ENCODE results near the gene ACP1.

The ACP1 gene

DNA sequence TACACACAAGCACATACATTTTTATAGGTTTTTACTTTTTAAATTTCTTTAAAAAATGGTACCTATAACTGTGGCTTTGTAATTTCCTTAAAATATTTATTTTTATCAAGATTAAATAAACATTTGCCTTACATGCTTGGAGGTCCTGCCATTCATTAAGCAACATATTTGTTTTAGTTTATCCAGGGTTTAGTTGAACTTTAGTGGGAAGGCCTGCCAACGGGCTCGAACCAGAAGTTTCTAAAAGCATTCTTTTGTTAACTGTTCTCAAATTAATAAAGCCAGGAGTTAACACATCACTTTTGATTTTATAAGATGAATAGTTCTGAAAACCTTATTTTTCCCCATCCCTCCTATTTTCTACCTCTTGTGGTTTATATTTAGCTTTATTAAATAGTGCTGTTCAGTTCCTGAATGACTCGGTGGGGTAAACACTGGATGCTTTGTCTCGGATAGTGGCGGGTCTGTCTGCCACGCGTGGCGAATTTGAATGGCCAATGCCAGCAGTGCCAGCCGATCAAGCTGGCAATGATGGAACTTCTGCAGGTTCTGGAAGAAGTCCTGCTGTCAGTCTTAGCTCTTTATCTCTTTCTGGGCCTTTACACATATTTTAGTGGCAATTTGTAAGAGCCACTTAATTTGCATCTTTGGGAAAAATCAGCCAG, 33.1 kb upstream of the ACP1 start:
- no peak overlapping the region for H3K4me3 ChIP-seq (ENCODE audit: insufficient read depth, low read length, poor library complexity, severe bottlenecking)
- no peak overlapping the region for H2AFZ ChIP-seq (ENCODE audit: low read depth, low read length, severe bottlenecking)
- no peak for TF ChIP-seq EZH2phosphoT487 (conservative IDR thresholded peaks at IDR 0.05; ENCODE audit: low read length)
- TF ChIP-seq, protein P1, sequence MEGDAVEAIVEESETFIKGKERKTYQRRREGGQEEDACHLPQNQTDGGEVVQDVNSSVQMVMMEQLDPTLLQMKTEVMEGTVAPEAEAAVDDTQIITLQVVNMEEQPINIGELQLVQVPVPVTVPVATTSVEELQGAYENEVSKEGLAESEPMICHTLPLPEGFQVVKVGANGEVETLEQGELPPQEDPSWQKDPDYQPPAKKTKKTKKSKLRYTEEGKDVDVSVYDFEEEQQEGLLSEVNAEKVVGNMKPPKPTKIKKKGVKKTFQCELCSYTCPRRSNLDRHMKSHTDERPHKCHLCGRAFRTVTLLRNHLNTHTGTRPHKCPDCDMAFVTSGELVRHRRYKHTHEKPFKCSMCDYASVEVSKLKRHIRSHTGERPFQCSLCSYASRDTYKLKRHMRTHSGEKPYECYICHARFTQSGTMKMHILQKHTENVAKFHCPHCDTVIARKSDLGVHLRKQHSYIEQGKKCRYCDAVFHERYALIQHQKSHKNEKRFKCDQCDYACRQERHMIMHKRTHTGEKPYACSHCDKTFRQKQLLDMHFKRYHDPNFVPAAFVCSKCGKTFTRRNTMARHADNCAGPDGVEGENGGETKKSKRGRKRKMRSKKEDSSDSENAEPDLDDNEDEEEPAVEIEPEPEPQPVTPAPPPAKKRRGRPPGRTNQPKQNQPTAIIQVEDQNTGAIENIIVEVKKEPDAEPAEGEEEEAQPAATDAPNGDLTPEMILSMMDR (IDR thresholded peaks at IDR 0.05; ENCODE audit: insufficient read depth, low read length, poor library complexity, severe bottlenecking) = no peak
- no peaks in the 10 kb centered on the region for H3F3A ChIP-seq (ENCODE audit: insufficient read depth)
- H3K79me2 ChIP-seq (ENCODE audit: insufficient read depth, low read length) = no peaks in the 10 kb centered on the region
- no peaks in the 10 kb centered on the region for H3K9me3 ChIP-seq (ENCODE audit: insufficient read depth, low read length)
- no peaks in the 10 kb centered on the region for H3K9me2 ChIP-seq (replicated peaks; ENCODE audit: insufficient read depth, low read length)
- no peak overlapping the region for H3K4me2 ChIP-seq (ENCODE audit: low read depth, low read length, poor library complexity, severe bottlenecking)
- no peak overlapping the region for H3K9ac ChIP-seq (ENCODE audit: low read length)
- no peaks in the 10 kb centered on the region for H3K36me3 ChIP-seq (ENCODE audit: low read length)
- no peak overlapping the region for H3K27ac ChIP-seq (ENCODE audit: low read depth, low read length)
- H3K27me3 ChIP-seq (ENCODE audit: low read length) = no peaks in the 10 kb centered on the region
- H4K20me1 ChIP-seq (ENCODE audit: low read depth, low read length) = no peaks in the 10 kb centered on the region

GRCh38 chr2:233030-233429, 31.7 kb upstream of the ACP1 start:
- Histone ChIP-seq H3K27me3 (ENCODE audit: low read length) (no peaks in the 10 kb centered on the region), H3K9ac (ENCODE audit: low read length) (no peak overlapping the region), H3K4me3 (ENCODE audit: insufficient read depth, low read length, poor library complexity, severe bottlenecking) (no peak overlapping the region), H3K9me3 (ENCODE audit: insufficient read depth, low read length) (no peaks in the 10 kb centered on the region), H2AFZ (ENCODE audit: low read depth, low read length, severe bottlenecking) (no peak overlapping the region), H3K36me3 (ENCODE audit: low read length) (no peaks in the 10 kb centered on the region), H3K4me2 (ENCODE audit: low read depth, low read length, poor library complexity, severe bottlenecking) (no peak overlapping the region), H3K79me2 (ENCODE audit: insufficient read depth, low read length) (no peaks in the 10 kb centered on the region), H4K20me1 (ENCODE audit: low read depth, low read length) (no peaks in the 10 kb centered on the region), H3K27ac (ENCODE audit: low read depth, low read length) (no peak overlapping the region), H3F3A (ENCODE audit: insufficient read depth) (no peaks in the 10 kb centered on the region), H3K9me2 (replicated peaks; ENCODE audit: insufficient read depth, low read length) (no peaks in the 10 kb centered on the region)
- TF ChIP-seq, protein P1 (IDR thresholded peaks at IDR 0.05; ENCODE audit: insufficient read depth, low read length, poor library complexity, severe bottlenecking) = no peak
- no peak for TF ChIP-seq EZH2phosphoT487 (conservative IDR thresholded peaks at IDR 0.05; ENCODE audit: low read length)

GRCh38 chr2:234421-234820, 30.3 kb upstream of the ACP1 start:
- Histone ChIP-seq H3F3A (ENCODE audit: insufficient read depth) (no peaks in the 10 kb centered on the region), H3K9me2 (replicated peaks; ENCODE audit: insufficient read depth, low read length) (no peaks in the 10 kb centered on the region), H3K79me2 (ENCODE audit: insufficient read depth, low read length) (no peaks in the 10 kb centered on the region), H3K4me3 (ENCODE audit: insufficient read depth, low read length, poor library complexity, severe bottlenecking) (no peak overlapping the region), H3K9me3 (ENCODE audit: insufficient read depth, low read length) (no peaks in the 10 kb centered on the region), H3K27ac (ENCODE audit: low read depth, low read length) (no peak overlapping the region), H3K4me2 (ENCODE audit: low read depth, low read length, poor library complexity, severe bottlenecking) (no peak overlapping the region), H3K9ac (ENCODE audit: low read length) (no peak overlapping the region), H4K20me1 (ENCODE audit: low read depth, low read length) (no peaks in the 10 kb centered on the region), H3K36me3 (ENCODE audit: low read length) (no peaks in the 10 kb centered on the region), H2AFZ (ENCODE audit: low read depth, low read length, severe bottlenecking) (no peak overlapping the region), H3K27me3 (ENCODE audit: low read length) (no peaks in the 10 kb centered on the region)
- TF ChIP-seq, protein P1 (IDR thresholded peaks at IDR 0.05; ENCODE audit: insufficient read depth, low read length, poor library complexity, severe bottlenecking) = no peak
- no peak for TF ChIP-seq EZH2phosphoT487 (conservative IDR thresholded peaks at IDR 0.05; ENCODE audit: low read length)
